K562 (cell line): ENCODE results near the gene SIRPG. TPM values are rescaled to one million over a fixed set of nuclear protein-coding genes. Genes with fewer than 3 reads are reported as not detected.

Source experiments
- ATAC-seq: fragments of 200-7000 bp; cut with Tn5 transposase; 3 replicates; pipeline ENCODE4 v1.9.1; 2020; ENCODE audit warnings: moderate library complexity
- BruUV-seq: library from RNA; stranded (reverse); fragments of 400-500 nt; replicated peaks from 2 replicates; lab custom pipeline; 2021; lab: Mats Ljungman, UMichigan
- CTCF ChIA-PET: fragments of 300-600 bp; formaldehyde crosslinking; extraction: SDS; loops from one replicate; lab custom pipeline; 2021; ENCODE audit warnings: low intra/inter-chr PET ratio; lab: Yijun Ruan, JAX
- POLR2A ChIA-PET: fragments of 300-600, 350-650 bp; sonication (Branson Sonifier 250); formaldehyde crosslinking; extraction: SDS; loops from one replicate; lab custom pipeline; 2021; ENCODE audit warnings: antibody characterized with exemption, inconsistent platforms; lab: Yijun Ruan, JAX
- DNase-seq, 4 experiments: peaks; one replicate each; pipeline versions ENCODE4 v3.0.0 to v3.0.0-alpha.2; 2011 to 2018; ENCODE audit warnings: low spot score in 3 of 4, mixed read lengths in 3 of 4; ENCODE audit errors: extremely low read depth in 1 of 4
- FAIRE-seq: peaks from 2 replicates; lab custom pipeline; 2011; peaks lifted over from hg19 to GRCh38; lab: Jason Lieb, UNC
- H2AFZ ChIP-seq: 2 replicates; pipeline ENCODE4 v1.6.0; 2011; ENCODE audit warnings: low read depth, low read length, control low read depth, inconsistent platforms
- H3K27ac ChIP-seq: fragments of 200-600 bp; 3 replicates; pipeline ENCODE4 v1.8.0; 2011; ENCODE audit warnings: low read depth, mild to moderate bottlenecking, control low read depth, inconsistent platforms, low read length, moderate library complexity, mixed read lengths; ENCODE audit errors: extremely low read depth
- H3K27me3 ChIP-seq, 2 experiments: fragments of 300-600 bp in 1 of 2; 2 replicates in 1 of 2; 3 replicates in 1 of 2; pipeline versions ENCODE4 v1.6.0 to v1.8.0; 2011; ENCODE audit warnings: inconsistent platforms in 2 of 2, low read length in 2 of 2, mild to moderate bottlenecking in 1 of 2, mixed read lengths in 1 of 2, moderate library complexity in 1 of 2; ENCODE audit not compliant: control insufficient read depth in 2 of 2, insufficient read depth in 2 of 2
- H3K36me3 ChIP-seq: fragments of 300-600 bp; 3 replicates; pipeline ENCODE4 v1.8.0; 2011; ENCODE audit warnings: mild to moderate bottlenecking, low read length, inconsistent platforms; ENCODE audit not compliant: control insufficient read depth, insufficient read depth
- H3K4me1 ChIP-seq, 2 experiments: fragments of 200-600 bp in 1 of 2; replicated peaks in 1 of 2; 2 replicates in 1 of 2; 3 replicates in 1 of 2; pipeline versions ENCODE4 v1.5.1 to v1.8.0; 2011; ENCODE audit warnings: inconsistent platforms in 2 of 2, low read length in 2 of 2, mild to moderate bottlenecking in 1 of 2, mixed read lengths in 1 of 2, moderate library complexity in 1 of 2; ENCODE audit not compliant: control insufficient read depth in 2 of 2, insufficient read depth in 2 of 2
- H3K4me2 ChIP-seq: 2 replicates; pipeline ENCODE4 v1.6.1; 2011; ENCODE audit warnings: low read length, control low read depth, inconsistent platforms, mixed read lengths; ENCODE audit not compliant: insufficient read depth
- H3K4me3 ChIP-seq: fragments of 200-600 bp; sonication (generic), shearing (Covaris generic); 2 replicates; pipeline ENCODE4 v1.5.1; 2016; ENCODE audit warnings: control low read depth, inconsistent platforms
- H3K79me2 ChIP-seq: fragments of 200-600 bp; 3 replicates; pipeline ENCODE4 v1.8.0; 2011; ENCODE audit warnings: low read length, inconsistent platforms; ENCODE audit not compliant: control insufficient read depth, insufficient read depth
- H3K9ac ChIP-seq, 2 experiments: 2 replicates each; pipeline versions ENCODE4 v1.6.0 to v1.6.1; 2011; ENCODE audit warnings: low read depth in 2 of 2, low read length in 2 of 2, control low read depth in 1 of 2, inconsistent platforms in 1 of 2, mild to moderate bottlenecking in 1 of 2, mixed read lengths in 1 of 2; ENCODE audit not compliant: insufficient read depth in 1 of 2
- H3K9me1 ChIP-seq: one replicate; pipeline ENCODE4 v1.6.0; 2011; ENCODE audit warnings: inconsistent platforms, mild to moderate bottlenecking, low read length, moderate library complexity; ENCODE audit not compliant: control insufficient read depth, insufficient read depth
- H3K9me3 ChIP-seq: replicated peaks from 2 replicates; pipeline ENCODE4 v1.5.1; 2011; ENCODE audit warnings: low read depth, low read length, inconsistent platforms; ENCODE audit not compliant: control insufficient read depth, insufficient read depth
- H4K20me1 ChIP-seq: replicated peaks from 2 replicates; pipeline ENCODE4 v1.6.1; 2011; ENCODE audit warnings: low read length, inconsistent platforms, mixed read lengths; ENCODE audit not compliant: control insufficient read depth, insufficient read depth
- CC2D1A ChIP-seq: fragments of 450-650 bp; IDR thresholded peaks from 2 replicates; pipeline ENCODE4 v1.6.1; 2017; ENCODE audit warnings: mild to moderate bottlenecking
- E2F8 ChIP-seq: fragments of 450-650 bp; IDR thresholded peaks from 2 replicates; pipeline ENCODE4 v1.7.1; 2018; ENCODE audit warnings: mild to moderate bottlenecking, low read depth; ENCODE audit not compliant: partially characterized antibody
- GTF3C2 ChIP-seq: IDR thresholded peaks from 3 replicates; pipeline ENCODE4 v1.6.1; 2011; ENCODE audit warnings: borderline replicate concordance, mild to moderate bottlenecking, moderate library complexity; ENCODE audit not compliant: insufficient read length; ENCODE audit errors: extremely low read depth
- HMGXB4 ChIP-seq: sonication (generic); formaldehyde crosslinking; IDR thresholded peaks from 2 replicates; pipeline ENCODE4 v1.8.1; 2023; ENCODE audit warnings: mild to moderate bottlenecking, missing genetic modification reagents
- MCM3 ChIP-seq: fragments of 450-650 bp; IDR thresholded peaks from 2 replicates; pipeline ENCODE4 v1.6.1; 2016
- ZKSCAN3 ChIP-seq: fragments of 250-450 bp; sonication (Bioruptor Pico); IDR thresholded peaks from 2 replicates; pipeline ENCODE4 v1.4.0; 2020
- ZNF609 ChIP-seq: sonication (generic); formaldehyde crosslinking; IDR thresholded peaks from 2 replicates; pipeline ENCODE4 v1.8.1; 2023; ENCODE audit warnings: missing genetic modification reagents, mild to moderate bottlenecking, borderline replicate concordance
- WGBS: fragments of 100-300 bp; shearing (Covaris generic); methylation state at CpG from one replicate; pipeline ENCODE4 v1.1.6; 2016; ENCODE audit warnings: low coverage, mixed read lengths; ENCODE audit not compliant: insufficient coverage; ENCODE audit errors: missing lambda C conversion rate; 5-methylcytosine and 5-hydroxymethylcytosine counted together
- in situ Hi-C: fragments of 300-500 bp; cut with MboI; formaldehyde crosslinking; loops from 4 replicates; pipeline ENCODE4 v1.15.0; 2018; ENCODE audit warnings: inconsistent platforms, mixed read lengths
- intact Hi-C: fragments of 100-400 bp; cut with micrococcal nuclease; formaldehyde crosslinking; loops from 2 replicates; pipeline ENCODE4 v1.14.2; 2022
- polyA plus RNA-seq, 8 experiments: library from polyadenylated mRNA; depleted of rRNA in 4 of 8; stranded (reverse) in 5 of 8; unstranded in 3 of 8; fragments of >200 nt; fragmentation: Nextera tagmentation in 2 of 8; fragmentation: Illumina TruSeq in 1 of 8; extraction: Ambion mirVana in 2 of 8; extraction: Trizol in 1 of 8; gene quantifications; 2 replicates each; pipeline versions ENCODE4 v1.2.1 to v1.2.3, GENCODE V29; 2011 to 2014; ENCODE audit warnings: inconsistent platforms in 1 of 8, missing spikeins in 1 of 8
- total RNA-seq, 7 experiments: library from RNA; depleted of rRNA in 6 of 7; stranded (reverse); fragments of >200 nt in 6 of 7; fragmentation: Illumina TruSeq in 2 of 7; extraction: Trizol in 2 of 7; gene quantifications; 2 replicates each; pipeline versions ENCODE4 v1.2.1 to v1.2.3, GENCODE V29; 2011 to 2021; ENCODE audit warnings: low replicate concordance in 1 of 7

SIRPG gene
- total and polyA plus RNA-seq, 9 of the 15 experiments (the other 6 are each of a cell fraction or from before 2014, with no cell fraction given) = not detected

GRCh38 chr20:1673424-1673823 lies 15.8 kb upstream of the SIRPG start (continued):
- TF ChIP-seq E2F8 (no peak), CC2D1A (no peak)

GRCh38 chr20:1672728-1673127 lies 15.1 kb upstream of the SIRPG start:
- no peak for FAIRE-seq
- H3K27ac ChIP-seq = no peak overlapping the region
- intact Hi-C loops = no loop called here
- H3K9ac ChIP-seq = no peak overlapping the region
- H3K4me3 ChIP-seq = no peak overlapping the region
- H3K4me1 ChIP-seq = no peaks in the 10 kb centered on the region
- H3K36me3 ChIP-seq = no peaks in the 10 kb centered on the region
- no peaks in the 10 kb centered on the region; a peak in 1 of 5 replicates for H3K27me3 ChIP-seq
- H2AFZ ChIP-seq = no peak overlapping the region
- H3K9me1 ChIP-seq = no peaks in the 10 kb centered on the region
- in situ Hi-C loops = no loop called here
- ChIA-PET CTCF (no interaction called here), POLR2A (no interaction called here)
- H3K9me3 ChIP-seq = no peaks in the 10 kb centered on the region
- no peak for DNase-seq
- no peak overlapping the region for H3K4me2 ChIP-seq
- BruUV-seq = no TSS peak
- H3K79me2 ChIP-seq = no peaks in the 10 kb centered on the region
- H4K20me1 ChIP-seq = no peaks in the 10 kb centered on the region
- ATAC-seq = no peak
- 0% methylated on average over 3 of the region's 3 CpGs for WGBS
- no peak for TF ChIP-seq HMGXB4 (CRISPR knock-in tag)
- TF ChIP-seq MCM3 = no peak
- no peak for TF ChIP-seq ZKSCAN3 (CRISPR knock-in tag)
- no peak for TF ChIP-seq ZNF609 (CRISPR knock-in tag)
- no peak for TF ChIP-seq GTF3C2
